Stimulated activated CD8-positive, alpha-beta memory T cell treated with anti-CD3 and anti-CD28 coated beads, Interleukin-15, amount 100 ng/mL, for 24 hours (primary cell): ENCODE results near the gene SOX21.

Experiments
- DNase-seq: peaks from one replicate; pipeline ENCODE4 v3.0.0-alpha.2; 2020; ENCODE audit warnings: low read depth

The SOX21 gene

GRCh38 chr13:94709001-94709834, 3.1 kb downstream of the SOX21 start:
- no peak for DNase-seq

DNA sequence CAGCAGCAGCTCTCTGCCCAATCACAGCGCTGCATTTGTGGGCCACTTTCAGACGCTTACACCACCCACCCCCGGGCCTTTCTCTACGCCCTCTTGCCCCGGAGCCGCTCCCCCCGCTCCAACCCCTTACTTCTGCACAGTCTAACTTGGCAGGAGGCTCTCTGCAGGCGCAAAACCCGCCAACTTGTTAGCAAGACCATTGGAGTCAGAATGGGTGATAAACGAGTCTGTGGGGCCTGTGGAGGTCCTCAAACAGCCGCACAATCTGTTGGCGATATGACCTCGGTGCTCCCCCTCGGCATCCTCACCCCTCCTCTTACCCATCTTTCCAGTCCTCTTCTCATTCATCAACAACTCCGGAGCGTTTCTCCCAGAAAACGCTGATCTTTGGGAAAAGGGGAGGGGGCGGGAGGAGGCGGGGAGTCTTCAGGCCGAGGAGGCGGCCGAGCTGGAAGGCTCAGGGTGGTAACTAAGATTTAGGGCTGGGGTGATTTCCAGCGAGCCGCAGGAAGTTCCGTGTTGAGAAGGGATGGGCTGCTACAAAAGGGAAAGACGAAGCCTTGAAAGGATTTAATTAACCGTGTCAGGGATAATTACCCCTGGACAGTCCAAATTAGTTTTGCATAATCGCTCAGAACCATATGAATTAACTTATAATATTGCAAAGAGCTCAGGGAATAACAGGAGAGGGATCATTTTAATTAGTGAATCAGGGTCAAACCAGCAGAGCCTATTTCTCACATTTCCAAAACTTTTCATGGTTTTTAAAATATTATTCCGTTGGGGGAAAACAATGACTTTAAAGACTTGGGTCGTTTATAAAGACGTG, 4.1 kb downstream of the SOX21 start:
- DNase-seq: no peak

GRCh38 chr13:94707400-94708021, 4.8 kb downstream of the SOX21 start:
- no peak for DNase-seq

DNA sequence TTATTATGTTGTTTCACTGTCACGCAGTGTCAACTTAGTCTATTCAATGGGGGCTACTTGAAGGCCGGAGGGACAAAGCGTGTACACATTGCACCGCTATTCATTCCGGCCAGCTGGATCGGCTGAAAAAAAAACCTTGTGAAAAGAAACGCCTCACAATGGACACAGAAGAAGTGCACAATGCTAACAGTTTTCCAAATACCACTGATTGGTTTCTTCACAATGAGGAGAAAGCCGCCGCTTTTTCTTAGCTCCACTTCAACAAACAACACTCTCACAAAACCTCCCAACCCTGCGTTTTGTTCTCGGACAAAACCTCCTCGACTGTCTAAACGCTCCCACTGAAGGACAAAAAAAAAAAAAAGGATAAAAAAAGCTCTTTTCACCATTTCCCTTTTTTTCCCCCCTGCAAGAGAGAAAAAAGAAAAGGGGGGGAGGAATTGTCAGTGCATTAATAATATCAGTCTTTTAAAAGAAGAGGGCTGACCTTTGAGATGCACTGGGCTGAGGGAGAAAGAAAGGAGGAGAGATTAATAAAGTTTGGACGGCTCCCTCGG, 5.4 kb downstream of the SOX21 start:
- no peak for DNase-seq

DNA sequence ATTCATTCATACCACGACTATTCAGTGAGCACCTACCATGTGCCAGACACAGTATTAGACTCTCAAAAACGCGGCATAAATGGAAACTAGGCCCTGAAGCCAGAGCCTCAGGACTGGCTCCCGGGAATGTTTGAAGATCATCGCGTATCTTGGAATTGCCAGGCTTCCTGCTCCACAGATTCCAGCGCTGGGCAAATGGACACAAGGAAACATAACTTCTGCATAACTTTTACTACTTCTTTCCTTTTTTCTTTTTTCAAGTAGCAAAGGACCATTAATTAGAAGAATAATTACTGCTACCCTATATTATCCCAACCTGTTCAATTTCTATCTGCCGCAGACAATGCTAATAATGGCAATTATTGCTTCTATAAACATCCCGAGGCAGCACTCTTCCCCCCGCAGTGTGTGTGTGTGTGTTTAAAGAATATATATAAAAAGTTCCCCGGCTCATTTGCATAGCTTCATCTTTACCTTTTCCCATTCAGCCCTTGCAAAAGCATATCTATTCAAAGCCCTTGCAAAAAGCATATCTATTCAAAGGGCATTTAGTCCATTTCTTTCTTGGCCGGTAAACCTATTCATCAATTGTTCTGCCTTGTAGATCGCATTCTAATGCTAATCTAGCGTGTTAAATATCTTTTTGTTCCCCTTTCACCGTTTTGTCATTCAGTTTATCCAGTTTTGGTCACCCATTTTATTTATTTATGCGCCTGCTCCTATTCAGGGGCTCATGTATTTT, 6.1 kb downstream of the SOX21 start:
- no peak for DNase-seq

GRCh38 chr13:94705081-94706030, 7.0 kb downstream of the SOX21 start:
- DNase-seq: no peak

DNA sequence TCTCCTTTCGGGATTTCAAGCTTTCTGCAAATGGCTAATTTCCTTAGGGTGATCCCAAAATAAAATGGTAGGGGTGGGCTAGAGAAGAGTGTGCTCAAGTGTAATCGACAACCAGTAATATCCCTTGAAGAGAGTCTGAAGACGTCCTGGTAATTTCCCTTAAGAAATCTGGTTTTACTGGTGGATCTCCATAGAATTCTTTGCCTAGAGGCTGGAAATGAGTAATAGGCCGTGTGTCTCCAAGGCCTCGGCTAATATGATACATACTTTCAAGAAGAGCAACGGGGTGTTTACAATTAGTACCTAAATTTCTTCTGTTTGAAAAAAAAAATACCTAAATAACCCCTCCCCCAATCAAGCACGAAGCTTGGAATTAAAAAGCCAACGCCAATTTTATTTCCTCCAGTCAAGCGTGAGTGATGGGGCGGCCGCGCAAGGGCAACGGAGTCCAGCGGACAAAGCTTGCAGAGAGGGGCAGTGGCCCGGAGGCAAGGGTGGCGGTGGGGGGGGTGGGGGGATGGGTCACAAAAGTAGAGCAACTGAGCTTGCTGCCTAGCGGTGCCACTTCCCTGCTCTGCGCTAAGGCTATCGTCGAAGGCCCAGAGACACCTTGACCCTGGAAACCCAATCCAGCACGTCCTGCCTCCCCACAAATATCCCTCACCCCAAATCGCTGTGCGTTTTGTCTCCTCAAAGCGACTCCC, 7.8 kb downstream of the SOX21 start:
- no peak for DNase-seq

DNA sequence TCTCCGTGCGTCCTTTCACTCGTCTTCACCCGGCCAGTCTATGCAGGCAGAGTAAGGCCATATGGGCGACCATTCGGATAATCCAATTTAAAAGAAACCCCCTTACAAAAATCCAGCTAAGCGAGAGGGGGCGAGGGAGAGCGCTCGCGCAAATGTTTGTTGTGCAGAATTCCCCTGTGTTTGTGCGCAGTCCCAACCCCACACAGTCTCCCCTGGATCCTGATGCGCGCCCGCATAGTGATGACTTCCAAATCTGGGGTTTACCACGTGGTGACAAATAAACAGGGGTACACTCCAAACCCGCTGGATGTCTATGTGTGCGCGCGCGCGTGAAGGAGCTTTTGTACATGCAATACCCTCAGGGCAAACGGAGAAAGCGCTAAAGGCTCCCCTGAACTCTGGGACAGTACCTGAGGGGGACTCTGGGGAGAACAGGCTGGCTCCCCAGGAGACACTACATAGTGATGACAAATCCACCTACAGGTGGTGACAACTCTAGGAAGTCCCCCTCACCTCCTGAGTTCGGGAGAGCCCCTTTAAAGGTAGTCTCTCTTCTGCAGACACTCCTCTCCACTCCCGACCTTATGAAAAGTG, 8.5 kb downstream of the SOX21 start:
- DNase-seq: no peak

GRCh38 chr13:94703271-94703670, 9.1 kb downstream of the SOX21 start:
- DNase-seq: no peak

GRCh38 chr13:94702181-94703041, 9.9 kb downstream of the SOX21 start:
- no peak for DNase-seq

- DNase-seq: no peak
Measured at GRCh38 chr13:94701313-94702180, 10.8 kb downstream of the SOX21 start.

- no peak for DNase-seq
Measured at GRCh38 chr13:94700536-94700935, 11.8 kb downstream of the SOX21 start.

DNA sequence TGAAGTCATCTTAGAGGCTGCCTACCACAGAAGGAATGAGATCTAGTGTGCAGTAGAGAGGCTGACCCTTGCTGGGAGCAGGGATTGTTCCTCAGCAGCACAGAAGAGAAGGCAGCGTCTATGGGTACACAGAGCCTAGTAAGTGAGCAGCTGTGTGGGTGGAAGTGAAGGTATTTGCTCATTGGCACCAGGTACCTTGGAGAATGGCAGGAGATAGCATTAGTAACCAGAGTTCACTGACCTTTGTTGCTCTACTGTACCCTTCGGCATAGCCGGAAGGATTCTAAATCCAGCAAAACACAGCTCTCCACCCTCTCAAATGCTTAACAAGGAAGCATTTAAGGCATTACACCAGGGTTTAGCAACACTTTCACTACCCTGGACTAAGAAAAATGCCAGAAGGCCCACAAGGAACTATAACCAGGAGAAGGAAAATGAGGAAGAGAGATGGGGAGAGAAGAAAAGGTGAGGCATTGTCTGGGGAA, 12.3 kb downstream of the SOX21 start:
- no peak for DNase-seq

DNA sequence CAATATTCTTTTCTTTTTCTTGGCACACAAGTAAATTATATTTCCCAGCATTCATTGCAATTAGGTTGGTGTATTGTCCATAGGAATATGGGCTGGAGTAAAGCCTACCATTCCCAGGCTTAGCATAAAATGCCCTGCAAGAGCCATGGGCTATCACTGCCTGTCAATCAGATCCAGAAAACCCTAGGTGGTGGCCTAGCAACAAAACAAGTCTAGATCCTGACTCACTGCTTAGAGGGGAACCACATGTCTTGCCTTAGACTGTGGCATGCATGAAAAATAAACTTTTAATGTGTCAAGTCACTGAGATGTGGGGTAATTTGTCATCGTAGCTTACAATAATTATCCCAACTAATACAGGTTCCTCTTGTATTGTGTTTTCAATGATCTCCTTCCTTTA, 16.2 kb downstream of the SOX21 start:
- DNase-seq: no peak

GRCh38 chr13:94692030-94692429, 20.3 kb downstream of the SOX21 start:
- no peak for DNase-seq

- no peak for DNase-seq
Measured at GRCh38 chr13:94683409-94683808, 28.9 kb downstream of the SOX21 start.

GRCh38 chr13:94682229-94682628, 30.1 kb downstream of the SOX21 start:
- no peak for DNase-seq
